GM20000 (cell line): ENCODE results near the gene ARR3.

Source experiments
- DNase-seq: peaks from one replicate; pipeline ENCODE4 v3.0.0; 2012; ENCODE audit warnings: low spot score
- TF ChIP-seq, protein P1 (sequence below): IDR thresholded peaks from 2 replicates; pipeline ENCODE4 v1.5.1; 2012; ENCODE audit warnings: mild to moderate bottlenecking, control low read depth; ENCODE audit errors: extremely low read depth, missing control alignments

The ARR3 gene

DNA sequence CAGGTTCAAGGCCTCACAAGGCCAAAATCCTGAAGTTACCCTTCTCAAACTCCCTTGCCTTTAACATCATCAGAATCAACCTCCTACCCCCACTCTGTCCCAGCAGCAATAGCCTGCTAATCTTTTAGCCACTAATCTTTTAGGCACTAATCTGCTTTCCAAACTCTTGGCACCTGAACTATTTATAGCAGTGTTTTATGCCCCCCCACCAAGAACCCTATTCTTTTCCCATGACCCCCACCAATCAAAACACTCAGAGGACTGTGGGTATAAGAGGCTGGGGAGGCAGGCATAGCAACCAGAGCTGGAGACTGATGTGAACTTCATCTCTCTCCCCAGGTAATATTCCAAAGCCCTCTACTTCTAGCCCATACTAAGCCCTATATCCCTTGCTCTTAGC is at the start of gene ARR3:
Gene ARR3 (plus strand): TSS at position 301 of the 400 bp plus-strand sequence. CDS start 1,052 bp downstream, outside the sequence.
- TF ChIP-seq, protein P1, sequence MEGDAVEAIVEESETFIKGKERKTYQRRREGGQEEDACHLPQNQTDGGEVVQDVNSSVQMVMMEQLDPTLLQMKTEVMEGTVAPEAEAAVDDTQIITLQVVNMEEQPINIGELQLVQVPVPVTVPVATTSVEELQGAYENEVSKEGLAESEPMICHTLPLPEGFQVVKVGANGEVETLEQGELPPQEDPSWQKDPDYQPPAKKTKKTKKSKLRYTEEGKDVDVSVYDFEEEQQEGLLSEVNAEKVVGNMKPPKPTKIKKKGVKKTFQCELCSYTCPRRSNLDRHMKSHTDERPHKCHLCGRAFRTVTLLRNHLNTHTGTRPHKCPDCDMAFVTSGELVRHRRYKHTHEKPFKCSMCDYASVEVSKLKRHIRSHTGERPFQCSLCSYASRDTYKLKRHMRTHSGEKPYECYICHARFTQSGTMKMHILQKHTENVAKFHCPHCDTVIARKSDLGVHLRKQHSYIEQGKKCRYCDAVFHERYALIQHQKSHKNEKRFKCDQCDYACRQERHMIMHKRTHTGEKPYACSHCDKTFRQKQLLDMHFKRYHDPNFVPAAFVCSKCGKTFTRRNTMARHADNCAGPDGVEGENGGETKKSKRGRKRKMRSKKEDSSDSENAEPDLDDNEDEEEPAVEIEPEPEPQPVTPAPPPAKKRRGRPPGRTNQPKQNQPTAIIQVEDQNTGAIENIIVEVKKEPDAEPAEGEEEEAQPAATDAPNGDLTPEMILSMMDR, result no peak
- DNase-seq, result no peak

DNA sequence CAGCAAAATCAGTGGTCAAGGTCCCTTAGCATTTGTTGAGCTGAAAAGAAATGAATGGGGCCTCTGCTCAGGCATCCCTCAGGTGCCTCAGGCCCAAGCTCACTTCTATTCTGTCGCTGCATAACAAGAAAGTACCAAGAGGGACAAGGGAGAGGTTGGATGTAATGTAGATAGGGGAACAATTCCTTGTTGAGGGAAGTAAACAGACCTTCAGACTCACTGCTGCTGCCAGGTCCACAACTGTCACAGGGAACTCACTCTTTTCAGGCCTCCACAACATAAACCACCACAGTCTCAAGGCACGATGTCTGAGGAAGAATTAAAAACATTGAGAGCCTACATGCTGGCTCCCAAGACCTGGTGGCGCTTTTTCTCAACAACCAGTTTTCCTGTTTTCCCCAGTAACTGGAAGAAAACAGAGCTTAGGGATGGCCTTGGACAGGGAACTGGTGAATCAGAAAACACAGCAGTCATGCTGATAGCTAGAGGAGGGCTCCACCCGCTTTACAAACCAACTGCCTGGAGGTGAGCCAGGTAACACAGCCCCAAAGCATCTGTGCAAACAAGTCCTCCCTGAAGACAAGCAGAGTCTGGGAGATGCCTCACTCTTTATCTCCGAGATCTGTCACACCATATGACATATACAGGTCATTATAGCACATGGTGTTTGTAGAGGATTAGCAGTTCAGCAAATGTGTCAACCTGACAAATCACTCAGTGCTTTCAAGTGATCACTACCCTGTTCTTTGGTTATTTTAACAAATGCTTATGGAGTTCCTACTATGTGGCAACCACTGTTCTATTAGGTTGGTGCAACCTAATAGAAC is 48.0 kb upstream of the ARR3 start:
- no peak for DNase-seq
- TF ChIP-seq, protein P1, result no peak

DNA sequence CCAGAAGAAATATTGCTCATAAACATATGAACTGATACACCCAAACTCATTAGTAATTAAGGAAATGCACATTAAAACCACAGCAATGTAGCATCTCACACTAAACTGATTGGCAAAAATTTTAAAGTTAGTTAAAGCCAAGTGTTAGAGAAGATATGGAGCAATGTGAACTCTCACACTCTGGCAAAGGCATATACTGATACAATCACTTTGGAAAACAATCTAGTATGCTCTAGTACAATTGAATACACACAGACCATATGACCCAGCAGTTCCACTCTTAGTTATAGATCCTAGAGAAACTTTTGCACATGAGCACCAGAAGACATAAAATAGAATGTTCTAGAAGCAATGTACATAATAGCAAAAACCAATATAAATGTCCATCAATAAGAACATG is 42.1 kb upstream of the ARR3 start:
- DNase-seq, result no peak
- TF ChIP-seq, protein P1, result no peak

DNA sequence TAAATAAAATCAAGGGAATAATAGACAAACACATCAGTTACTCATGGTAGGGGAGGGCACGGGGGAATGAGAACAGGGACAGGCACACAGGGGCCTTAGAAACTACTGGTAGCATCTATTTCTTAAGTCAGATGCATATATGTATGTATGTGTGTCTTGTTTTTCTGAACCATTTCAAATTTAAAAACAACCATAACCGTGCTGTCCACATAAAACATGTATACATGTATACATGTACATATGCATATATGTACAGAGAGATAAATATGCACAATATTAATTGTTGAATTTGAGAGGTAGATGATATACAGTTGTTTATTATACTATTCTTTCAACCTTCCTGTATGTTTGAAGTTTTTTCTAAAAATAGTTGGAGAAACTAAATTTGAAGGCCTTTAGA is 41.4 kb upstream of the ARR3 start:
- no peak for DNase-seq
- TF ChIP-seq, protein P1, result no peak

DNA sequence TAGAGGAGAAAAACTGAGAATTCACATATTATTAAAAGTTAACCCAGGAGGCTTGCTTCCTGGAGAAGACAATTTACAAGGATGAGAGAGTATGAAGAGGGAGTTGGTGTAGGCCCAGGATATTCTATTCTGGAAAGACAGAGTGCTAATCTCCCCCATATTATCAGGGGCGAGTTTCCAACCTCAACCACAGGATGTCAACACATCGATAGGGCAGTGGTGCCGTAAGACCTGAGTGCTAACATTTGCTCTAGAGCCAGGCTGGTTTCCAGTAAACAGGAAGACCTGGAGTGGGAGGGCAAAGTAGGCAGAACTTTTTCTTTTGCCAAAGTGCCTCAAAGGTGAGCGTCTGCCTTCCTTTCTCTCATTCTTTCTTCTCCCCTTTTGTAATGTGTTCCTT is 36.5 kb upstream of the ARR3 start:
- TF ChIP-seq, protein P1, result no peak
- DNase-seq, result no peak

DNA sequence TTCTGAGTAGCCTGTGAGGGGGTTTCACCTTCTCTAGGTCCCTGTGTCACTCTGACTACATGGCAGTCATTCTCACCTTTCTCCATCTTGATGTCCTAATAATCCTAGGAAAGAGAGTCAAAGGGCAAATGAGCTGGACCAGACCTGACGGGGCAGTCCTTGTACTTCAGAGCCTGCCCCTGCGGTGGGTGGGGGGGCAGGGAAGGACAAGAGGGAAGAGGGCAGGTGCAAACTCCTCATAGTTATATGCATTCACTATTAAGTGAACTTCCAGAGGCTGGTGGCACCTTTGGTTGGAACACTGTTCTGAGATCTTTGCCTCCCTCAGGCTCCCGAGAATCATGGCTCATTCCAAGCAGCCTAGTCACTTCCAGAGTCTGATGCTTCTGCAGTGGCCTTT is 33.8 kb upstream of the ARR3 start, which contains the start of gene AWAT1:
Gene AWAT1 (plus strand): TSS at position 301 of the 400 bp plus-strand sequence. CDS start 41 bp downstream, at position 342.
- TF ChIP-seq, protein P1, result no peak
- DNase-seq, result no peak

DNA sequence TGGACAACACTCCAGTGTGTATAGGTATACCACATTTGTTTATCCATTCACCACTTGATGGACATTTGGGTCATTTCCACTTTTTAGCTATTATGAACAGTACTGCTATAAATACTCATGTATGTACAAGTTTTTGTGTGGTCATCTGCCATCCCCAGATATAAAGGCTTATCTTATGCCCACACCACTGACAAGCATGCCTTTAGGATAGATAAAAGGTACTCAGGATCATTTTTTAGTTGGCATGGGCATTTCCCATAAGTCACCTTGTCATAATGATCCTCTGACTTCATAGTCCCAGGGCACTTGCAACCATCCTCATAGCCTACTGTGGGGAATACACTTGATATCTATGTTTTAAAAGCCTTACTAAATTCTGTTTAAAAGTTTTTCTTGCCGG is 27.4 kb upstream of the ARR3 start:
- TF ChIP-seq, protein P1, result no peak
- DNase-seq, result no peak
